Measurements from ENCODE around the gene CDYL2. TPM values are rescaled to one million over a fixed set of nuclear protein-coding genes. Genes with fewer than 3 reads are reported as not detected.

Gene CDYL2
- total RNA-seq, 1 donor from 2014 or later, result 4.9 TPM

GRCh38 chr16:80674884-80675283 lies 129.5 kb downstream of the CDYL2 start:
- H4K20me1 ChIP-seq (ENCODE audit: low read depth), result no peaks in the 10 kb centered on the region
- H3K9me3 ChIP-seq (ENCODE audit: low read depth), result no peaks in the 10 kb centered on the region
- Mint-ChIP-seq H3K27me3 (ENCODE audit: insufficient read depth, low read depth) (peaks cover 12% of the 10 kb centered on the region), H3K27ac (no peak overlapping the region), H3K36me3 (no peaks in the 10 kb centered on the region), H3K4me1 (no peaks in the 10 kb centered on the region), H3K4me3 (no peak overlapping the region), H3K9me3 (peaks cover 9% of the 10 kb centered on the region)
- H3K4me2 ChIP-seq, result no peak overlapping the region
- H3F3A ChIP-seq (ENCODE audit: low read depth), result peaks cover 6% of the 10 kb centered on the region
- H3K4me1 ChIP-seq, result peaks cover 6% of the 10 kb centered on the region
- H3K4me3 ChIP-seq, result no peak overlapping the region
- no peak overlapping the region for H3K27ac ChIP-seq
- H3K36me3 ChIP-seq, result no peaks in the 10 kb centered on the region
- TF ChIP-seq CTCF (IDR thresholded peaks at IDR 0.05), result no peak
- TF ChIP-seq EZH2phosphoT487 (IDR thresholded peaks at IDR 0.05), result no peak
- TF ChIP-seq EZH2 (IDR thresholded peaks at IDR 0.05), result no peak
- DNase-seq (ENCODE audit: low spot score), result no peak
- H2AFZ ChIP-seq (replicated peaks), result no peak overlapping the region
- no peak overlapping the region for H3K9ac ChIP-seq
- H3K27me3 ChIP-seq, result peaks cover 19% of the 10 kb centered on the region
- H3K79me2 ChIP-seq (ENCODE audit: low read depth), result no peaks in the 10 kb centered on the region

DNA sequence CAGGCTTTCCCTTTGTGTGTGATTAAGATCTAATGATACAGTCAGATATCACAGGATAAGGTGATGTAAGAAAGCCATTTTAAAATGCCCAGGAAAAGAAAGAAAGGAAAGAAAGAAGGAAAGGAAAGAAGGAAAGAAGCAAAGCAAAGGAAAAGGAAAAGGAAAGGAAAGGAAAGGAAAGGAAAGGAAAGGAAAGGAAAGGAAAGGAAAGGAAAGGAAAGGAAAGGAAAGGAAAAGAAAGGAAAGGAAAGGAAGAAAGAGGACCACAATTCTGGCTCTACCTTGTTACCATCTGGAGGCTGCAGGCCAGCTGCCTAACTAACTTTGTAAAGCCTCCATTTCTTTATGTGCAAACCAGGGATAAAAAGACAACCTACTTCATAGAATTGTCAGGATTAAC lies 132.0 kb downstream of the CDYL2 start:
- Histone ChIP-seq H3K4me1 (peaks cover 14% of the 10 kb centered on the region), H3F3A (ENCODE audit: low read depth) (peaks cover 6% of the 10 kb centered on the region), H3K4me2 (no peak overlapping the region), H3K27me3 (peaks cover 19% of the 10 kb centered on the region), H3K4me3 (no peak overlapping the region), H3K27ac (no peak overlapping the region), H3K79me2 (ENCODE audit: low read depth) (no peaks in the 10 kb centered on the region), H3K9ac (no peak overlapping the region), H3K9me3 (ENCODE audit: low read depth) (no peaks in the 10 kb centered on the region), H4K20me1 (ENCODE audit: low read depth) (peaks cover under 1% of the 10 kb centered on the region), H2AFZ (replicated peaks) (no peak overlapping the region), H3K36me3 (no peaks in the 10 kb centered on the region)
- TF ChIP-seq EZH2 (IDR thresholded peaks at IDR 0.05), result no peak
- no peak for TF ChIP-seq EZH2phosphoT487 (IDR thresholded peaks at IDR 0.05)
- no peak for TF ChIP-seq CTCF (IDR thresholded peaks at IDR 0.05)
- no peak for DNase-seq (ENCODE audit: low spot score)
- no peak overlapping the region for H3K4me3 Mint-ChIP-seq
- H3K27me3 Mint-ChIP-seq (ENCODE audit: insufficient read depth, low read depth), result peaks cover 12% of the 10 kb centered on the region
- no peak overlapping the region for H3K27ac Mint-ChIP-seq
- peaks cover 5% of the 10 kb centered on the region for H3K9me3 Mint-ChIP-seq
- no peaks in the 10 kb centered on the region for H3K36me3 Mint-ChIP-seq
- H3K4me1 Mint-ChIP-seq, result peaks cover 6% of the 10 kb centered on the region

- Histone ChIP-seq H3K9ac (no peak overlapping the region), H3K4me1 (peaks cover 24% of the 10 kb centered on the region), H2AFZ (replicated peaks) (no peak overlapping the region), H3F3A (ENCODE audit: low read depth) (peaks cover 16% of the 10 kb centered on the region), H4K20me1 (ENCODE audit: low read depth) (peaks cover 8% of the 10 kb centered on the region), H3K27me3 (peaks cover 21% of the 10 kb centered on the region), H3K79me2 (ENCODE audit: low read depth) (no peaks in the 10 kb centered on the region), H3K4me2 (no peak overlapping the region), H3K4me3 (no peak overlapping the region), H3K9me3 (ENCODE audit: low read depth) (no peaks in the 10 kb centered on the region), H3K27ac (no peak overlapping the region), H3K36me3 (no peaks in the 10 kb centered on the region)
- peaks cover 4% of the 10 kb centered on the region for H3K9me3 Mint-ChIP-seq
- no peaks in the 10 kb centered on the region for H3K36me3 Mint-ChIP-seq
- H3K4me1 Mint-ChIP-seq, result peaks cover 16% of the 10 kb centered on the region
- no peak overlapping the region for H3K27ac Mint-ChIP-seq
- DNase-seq (ENCODE audit: low spot score), result no peak
- peaks cover 15% of the 10 kb centered on the region for H3K27me3 Mint-ChIP-seq (ENCODE audit: insufficient read depth, low read depth)
- H3K4me3 Mint-ChIP-seq, result no peak overlapping the region
- TF ChIP-seq EZH2phosphoT487 (IDR thresholded peaks at IDR 0.05) (no peak), CTCF (IDR thresholded peaks at IDR 0.05) (no peak), EZH2 (IDR thresholded peaks at IDR 0.05) (no peak)
Observed at GRCh38 chr16:80671281-80671849, 133.0 kb downstream of the CDYL2 start.
